GM18868 (cell line): ENCODE data around the gene PPP1R36.
"Not testable (repeated sequence)": the region's sequence is repeated elsewhere in the genome, so short reads cannot be mapped to it uniquely, and the experiment has no call there.

Experiments
- ATAC-seq: cut with Tn5 transposase; IDR thresholded peaks from one replicate; pipeline ENCODE4 v1.9.1; 2021; ENCODE audit warnings: mild to moderate bottlenecking, moderate library complexity; ENCODE audit not compliant: unreplicated experiment

PPP1R36 gene

DNA sequence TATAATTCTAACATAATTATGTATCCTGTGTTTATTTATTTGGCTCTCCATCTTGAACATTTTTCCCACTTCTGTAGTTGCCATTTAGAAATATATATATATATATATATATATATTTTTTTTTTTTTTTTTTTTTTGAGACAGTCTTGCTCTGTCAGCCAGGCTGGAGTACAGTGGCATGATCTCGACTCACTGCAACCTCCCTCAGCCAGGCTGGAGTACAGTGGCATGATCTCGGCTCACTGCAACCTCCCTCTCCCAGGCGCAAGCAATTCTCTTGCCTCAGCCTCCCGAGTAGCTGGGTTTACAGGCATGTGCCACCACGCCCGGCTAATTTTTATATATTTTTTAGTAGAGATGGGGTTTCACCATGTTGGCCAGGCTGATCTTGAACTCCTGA is 32.1 kb upstream of the PPP1R36 start:
- ATAC-seq, result not testable (repeated sequence)

DNA sequence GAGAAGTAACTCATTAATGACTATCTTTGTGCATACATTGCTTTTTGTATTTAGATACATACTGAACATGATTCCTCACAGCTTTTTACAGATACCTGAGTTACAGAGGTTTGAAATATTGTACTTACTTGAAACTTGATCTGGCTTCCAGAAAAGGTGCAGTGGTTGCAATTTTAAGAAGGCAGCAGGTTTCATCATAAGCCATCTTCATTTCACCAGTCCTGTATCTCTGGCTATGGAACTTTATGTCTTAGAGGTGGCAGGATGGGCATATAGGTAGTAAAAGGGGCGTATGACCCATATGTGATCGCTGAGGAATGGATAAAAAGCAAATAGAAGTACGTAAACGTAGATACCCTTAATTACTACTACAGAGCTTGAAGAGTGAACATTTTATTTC is 31.5 kb upstream of the PPP1R36 start:
- no peak for ATAC-seq

DNA sequence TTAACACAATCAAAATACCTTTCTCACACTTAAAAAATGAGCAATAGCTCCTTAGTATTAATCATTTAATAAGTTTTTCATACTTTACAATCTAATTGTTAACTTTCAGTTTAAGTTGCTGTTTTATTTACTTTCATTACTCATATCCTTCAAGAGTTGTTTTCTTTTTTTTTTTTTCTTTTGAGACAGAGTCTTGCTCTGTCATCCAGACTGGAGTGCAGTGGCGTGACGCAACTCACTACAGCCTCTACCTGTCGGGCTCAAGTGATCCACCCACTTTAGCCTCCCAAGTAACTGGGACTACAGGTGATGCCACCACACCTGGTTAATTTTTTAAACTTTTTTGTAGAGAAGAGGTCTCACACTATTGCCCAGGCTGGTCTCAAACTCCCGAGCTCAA is 29.1 kb upstream of the PPP1R36 start:
- no peak for ATAC-seq

DNA sequence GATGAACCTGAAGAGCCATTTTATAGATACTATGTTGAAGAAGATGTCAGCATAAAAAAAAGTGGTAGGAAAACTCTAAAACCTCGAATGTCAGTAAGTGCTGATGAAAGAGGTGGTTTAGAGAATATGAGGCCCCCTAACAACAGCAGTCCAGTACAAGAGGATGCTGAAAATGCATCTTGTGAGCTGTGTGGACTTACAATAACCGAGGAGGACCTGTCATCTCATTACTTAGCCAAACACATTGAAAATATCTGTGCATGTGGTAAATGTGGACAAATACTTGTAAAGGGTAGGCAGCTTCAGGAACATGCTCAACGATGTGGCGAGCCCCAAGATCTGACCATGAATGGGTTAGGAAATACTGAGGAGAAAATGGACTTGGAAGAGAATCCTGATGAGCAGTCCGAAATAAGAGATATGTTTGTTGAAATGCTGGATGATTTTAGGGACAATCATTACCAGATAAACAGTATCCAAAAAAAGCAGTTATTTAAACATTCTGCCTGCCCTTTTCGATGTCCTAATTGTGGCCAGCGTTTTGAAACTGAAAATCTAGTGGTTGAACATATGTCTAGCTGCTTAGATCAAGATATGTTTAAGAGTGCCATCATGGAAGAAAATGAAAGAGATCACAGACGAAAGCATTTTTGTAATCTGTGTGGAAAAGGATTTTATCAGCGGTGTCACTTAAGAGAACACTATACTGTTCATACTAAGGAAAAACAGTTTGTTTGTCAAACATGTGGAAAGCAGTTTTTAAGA is 27.0 kb upstream of the PPP1R36 start:
- no peak for ATAC-seq

DNA sequence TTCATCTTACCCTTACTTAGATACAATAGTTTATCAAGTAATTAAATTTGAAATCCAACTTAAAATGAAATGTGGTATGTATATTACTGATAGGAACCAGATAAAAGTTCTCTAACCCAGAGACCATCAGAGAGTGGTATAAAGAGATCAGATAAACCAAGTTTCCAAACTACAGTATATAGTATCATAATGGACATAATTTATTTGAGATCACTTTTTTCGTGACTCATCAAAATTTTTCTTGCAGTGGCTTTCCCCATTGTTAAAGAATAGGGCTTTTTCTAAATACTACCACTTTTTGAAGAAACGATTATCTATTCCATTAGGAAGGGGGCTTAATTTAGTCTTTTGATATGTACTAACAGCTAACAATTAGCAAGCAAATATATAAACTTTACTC is 24.4 kb upstream of the PPP1R36 start:
- ATAC-seq, result no peak

DNA sequence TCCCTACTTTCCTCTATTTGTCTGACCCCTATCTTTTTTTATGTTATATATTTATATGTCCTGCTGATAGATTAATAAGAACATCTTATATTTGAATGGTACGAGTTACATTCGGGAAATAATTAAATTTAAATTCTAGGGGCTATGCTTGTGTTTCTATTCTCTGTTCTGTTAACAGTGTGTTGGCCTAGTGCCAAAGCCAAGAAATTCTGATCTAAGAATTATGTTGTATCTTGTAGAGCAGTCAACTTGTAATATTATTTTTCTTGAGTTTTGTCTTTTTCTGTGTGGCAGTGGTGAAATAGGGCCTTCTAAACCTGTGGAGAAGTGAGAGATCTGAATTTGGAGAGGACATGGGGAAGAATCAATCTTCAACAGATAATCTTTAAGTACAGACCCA is 18.2 kb upstream of the PPP1R36 start:
- no peak for ATAC-seq

DNA sequence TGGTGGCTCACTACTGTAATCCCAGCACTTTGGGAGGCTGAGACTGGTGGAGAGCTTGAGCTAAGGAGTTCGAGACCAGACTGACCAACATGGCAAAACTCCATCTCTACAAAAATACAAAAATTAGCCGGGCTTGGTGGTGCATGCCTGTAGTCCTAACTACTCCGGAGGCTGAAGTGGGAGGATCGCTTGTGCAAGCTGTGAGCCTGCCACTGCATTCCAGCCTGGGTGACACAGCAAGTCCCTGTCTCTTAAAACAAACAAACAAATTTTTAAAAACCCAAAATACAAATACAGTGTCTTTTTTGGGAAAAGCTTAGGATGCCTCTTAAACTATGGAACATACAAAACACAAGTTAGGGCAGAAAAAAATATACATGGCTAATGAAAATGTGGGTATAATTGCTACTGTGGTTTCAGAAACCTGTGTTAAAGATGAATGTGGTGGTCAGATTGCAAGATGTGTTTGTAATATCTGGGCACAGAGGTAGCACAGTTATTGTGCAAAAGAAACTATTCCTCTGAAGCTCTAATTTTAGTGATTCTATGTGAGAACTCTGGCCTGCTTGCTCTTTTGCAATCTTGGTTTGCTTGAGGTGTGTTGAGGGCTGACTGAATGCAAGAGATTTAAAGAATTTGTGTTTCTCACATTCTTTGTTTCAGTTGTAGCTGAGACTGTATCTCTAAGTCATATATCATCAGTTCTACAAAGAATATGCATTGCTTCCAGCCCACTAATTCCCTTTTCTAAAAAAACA is 13.1 kb upstream of the PPP1R36 start:
- no peak for ATAC-seq

DNA sequence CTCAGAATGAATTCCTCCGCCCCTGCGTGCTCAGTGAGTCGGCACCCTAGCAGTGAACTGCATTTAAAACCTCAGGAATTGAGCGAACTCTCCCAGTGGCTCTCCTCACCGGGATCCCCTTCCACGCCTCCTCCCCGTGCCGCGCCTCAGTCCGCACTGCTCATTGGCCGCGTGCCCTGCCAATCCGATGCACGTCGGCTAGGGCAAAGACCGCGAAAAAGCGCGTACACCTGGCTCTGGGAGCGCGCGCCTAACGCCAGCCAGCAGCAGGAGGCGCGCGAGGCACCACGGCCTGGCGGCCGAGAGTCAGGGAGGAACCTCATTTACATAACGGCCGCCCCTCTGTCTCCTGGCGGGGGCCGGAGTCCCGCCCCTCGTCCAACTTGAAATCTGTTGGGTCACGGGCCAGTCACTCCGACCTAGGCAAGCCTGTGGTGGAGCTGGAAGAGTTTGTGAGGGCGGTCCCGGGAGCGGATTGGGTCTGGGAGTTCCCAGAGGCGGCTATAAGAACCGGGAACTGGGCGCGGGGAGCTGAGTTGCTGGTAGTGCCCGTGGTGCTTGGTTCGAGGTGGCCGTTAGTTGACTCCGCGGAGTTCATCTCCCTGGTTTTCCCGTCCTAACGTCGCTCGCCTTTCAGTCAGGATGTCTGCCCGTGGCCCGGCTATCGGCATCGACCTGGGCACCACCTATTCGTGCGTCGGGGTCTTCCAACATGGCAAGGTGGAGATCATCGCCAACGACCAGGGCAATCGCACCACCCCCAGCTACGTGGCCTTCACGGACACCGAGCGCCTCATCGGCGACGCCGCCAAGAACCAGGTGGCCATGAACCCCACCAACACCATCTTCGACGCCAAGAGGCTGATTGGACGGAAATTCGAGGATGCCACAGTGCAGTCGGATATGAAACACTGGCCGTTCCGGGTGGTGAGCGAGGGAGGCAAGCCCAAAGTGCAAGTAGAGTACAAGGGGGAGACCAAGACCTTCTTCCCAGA is 9.3 kb upstream of the PPP1R36 start, which contains the start of gene HSPA2:
TSS of gene HSPA2 (plus strand) at position 534 of the 995 bp plus-strand sequence. CDS start at position 643, 109 bp downstream.
- peak; percentile 96 for ATAC-seq

DNA sequence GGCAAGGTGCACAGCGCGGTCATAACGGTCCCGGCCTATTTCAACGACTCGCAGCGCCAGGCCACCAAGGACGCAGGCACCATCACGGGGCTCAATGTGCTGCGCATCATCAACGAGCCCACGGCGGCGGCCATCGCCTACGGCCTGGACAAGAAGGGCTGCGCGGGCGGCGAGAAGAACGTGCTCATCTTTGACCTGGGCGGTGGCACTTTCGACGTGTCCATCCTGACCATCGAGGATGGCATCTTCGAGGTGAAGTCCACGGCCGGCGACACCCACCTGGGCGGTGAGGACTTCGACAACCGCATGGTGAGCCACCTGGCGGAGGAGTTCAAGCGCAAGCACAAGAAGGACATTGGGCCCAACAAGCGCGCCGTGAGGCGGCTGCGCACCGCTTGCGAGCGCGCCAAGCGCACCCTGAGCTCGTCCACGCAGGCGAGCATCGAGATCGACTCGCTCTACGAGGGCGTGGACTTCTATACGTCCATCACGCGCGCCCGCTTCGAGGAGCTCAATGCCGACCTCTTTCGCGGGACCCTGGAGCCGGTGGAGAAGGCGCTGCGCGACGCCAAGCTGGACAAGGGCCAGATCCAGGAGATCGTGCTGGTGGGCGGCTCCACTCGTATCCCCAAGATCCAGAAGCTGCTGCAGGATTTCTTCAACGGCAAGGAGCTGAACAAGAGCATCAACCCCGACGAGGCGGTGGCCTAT is 8.3 kb upstream of the PPP1R36 start:
- ATAC-seq, result no peak

DNA sequence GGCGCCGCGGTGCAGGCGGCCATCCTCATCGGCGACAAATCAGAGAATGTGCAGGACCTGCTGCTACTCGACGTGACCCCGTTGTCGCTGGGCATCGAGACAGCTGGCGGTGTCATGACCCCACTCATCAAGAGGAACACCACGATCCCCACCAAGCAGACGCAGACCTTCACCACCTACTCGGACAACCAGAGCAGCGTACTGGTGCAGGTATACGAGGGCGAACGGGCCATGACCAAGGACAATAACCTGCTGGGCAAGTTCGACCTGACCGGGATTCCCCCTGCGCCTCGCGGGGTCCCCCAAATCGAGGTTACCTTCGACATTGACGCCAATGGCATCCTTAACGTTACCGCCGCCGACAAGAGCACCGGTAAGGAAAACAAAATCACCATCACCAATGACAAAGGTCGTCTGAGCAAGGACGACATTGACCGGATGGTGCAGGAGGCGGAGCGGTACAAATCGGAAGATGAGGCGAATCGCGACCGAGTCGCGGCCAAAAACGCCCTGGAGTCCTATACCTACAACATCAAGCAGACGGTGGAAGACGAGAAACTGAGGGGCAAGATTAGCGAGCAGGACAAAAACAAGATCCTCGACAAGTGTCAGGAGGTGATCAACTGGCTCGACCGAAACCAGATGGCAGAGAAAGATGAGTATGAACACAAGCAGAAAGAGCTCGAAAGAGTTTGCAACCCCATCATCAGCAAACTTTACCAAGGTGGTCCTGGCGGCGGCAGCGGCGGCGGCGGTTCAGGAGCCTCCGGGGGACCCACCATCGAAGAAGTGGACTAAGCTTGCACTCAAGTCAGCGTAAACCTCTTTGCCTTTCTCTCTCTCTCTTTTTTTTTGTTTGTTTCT is 7.6 kb upstream of the PPP1R36 start:
- ATAC-seq, result no peak

DNA sequence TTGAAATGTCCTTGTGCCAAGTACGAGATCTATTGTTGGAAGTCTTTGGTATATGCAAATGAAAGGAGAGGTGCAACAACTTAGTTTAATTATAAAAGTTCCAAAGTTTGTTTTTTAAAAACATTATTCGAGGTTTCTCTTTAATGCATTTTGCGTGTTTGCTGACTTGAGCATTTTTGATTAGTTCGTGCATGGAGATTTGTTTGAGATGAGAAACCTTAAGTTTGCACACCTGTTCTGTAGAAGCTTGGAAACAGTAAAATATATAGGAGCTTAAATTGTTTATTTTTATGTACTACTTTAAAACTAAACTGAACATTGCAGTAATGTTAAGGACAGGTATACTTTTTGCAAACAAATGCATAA is 6.9 kb upstream of the PPP1R36 start:
- ATAC-seq, result no peak

DNA sequence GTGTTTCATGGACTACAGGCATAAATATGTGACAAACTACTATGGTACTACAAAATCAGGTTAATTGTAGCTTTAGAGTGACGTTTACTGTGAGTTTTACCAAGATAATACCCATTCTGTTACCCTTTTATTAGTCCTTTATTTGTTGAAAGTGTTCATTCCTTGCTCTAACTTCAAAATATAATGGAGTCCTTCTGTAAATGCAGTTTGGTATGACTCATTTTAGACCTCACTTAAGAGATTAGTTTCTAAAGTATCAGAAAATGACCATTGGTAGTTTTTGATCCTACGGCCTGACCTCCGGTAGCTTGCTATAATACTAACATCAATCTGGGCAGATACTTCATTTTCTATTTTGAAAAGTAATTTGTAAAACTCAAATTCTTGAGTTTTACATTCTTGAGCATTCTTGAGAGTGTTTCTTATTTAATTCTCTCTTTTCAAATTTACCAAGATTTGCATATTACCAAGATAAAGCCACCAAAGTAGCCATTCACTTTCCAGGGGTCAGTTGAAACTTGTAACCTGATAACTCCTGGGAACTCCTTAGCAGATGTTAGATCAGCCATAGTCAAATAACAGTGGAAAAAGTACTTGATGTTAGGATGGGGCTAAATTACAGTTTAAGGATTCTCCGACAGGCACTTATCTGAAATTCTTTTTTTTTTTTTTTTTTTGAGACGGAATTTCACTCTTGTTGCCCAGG is 5.0 kb upstream of the PPP1R36 start:
- no peak for ATAC-seq

DNA sequence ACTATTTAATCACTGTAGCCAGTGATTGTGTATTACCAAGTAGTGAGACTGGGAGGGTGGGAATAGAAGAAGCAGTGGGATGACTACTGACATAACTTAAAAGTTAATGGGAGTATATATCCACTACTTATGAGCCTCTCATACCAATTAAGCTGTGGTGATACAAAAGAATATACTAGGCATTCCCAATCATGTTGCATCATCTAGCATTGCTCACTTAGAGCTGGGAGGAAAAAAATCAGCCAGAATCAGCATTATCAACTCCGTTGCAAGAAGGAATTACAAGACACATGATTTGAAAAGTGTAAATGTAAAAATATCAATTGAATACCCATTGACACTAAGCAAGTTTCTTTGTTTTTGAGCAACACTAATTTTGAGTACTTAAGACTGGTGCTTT is 745 bp upstream of the PPP1R36 start:
- ATAC-seq, result no peak

DNA sequence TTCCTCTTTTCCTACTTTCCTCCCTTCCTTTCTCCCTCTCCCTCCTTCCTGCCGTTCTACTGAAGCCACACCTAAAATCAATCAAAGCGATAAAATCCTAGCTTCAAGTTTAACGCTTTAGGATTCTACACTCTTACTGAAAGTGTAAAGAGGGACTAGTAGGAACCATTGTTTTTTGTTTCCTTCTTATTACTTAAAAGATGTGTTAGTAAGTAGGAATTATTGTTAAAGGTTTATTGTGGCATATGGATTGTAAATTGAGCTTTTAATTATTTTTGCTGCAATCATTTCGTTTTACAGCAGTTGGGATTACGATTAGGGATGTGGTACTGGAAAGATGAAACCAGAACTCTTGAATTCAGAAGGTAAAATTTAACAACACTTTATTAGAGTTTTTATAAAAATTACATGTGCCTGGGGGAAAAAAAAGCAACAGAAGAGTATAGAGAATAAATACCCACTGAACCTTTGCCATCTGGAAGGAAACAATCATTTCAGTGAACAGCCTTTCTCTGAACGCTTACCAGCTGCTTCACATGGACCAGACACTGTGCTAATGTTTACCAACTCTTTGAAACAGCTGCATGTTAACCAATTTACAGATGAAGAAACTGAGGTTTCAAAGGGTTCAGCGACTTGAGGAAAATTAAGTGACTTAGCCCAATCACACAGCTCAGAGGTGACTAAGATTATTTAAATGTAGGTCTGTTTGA is 1.0 kb downstream of the PPP1R36 start:
- ATAC-seq, result no peak

DNA sequence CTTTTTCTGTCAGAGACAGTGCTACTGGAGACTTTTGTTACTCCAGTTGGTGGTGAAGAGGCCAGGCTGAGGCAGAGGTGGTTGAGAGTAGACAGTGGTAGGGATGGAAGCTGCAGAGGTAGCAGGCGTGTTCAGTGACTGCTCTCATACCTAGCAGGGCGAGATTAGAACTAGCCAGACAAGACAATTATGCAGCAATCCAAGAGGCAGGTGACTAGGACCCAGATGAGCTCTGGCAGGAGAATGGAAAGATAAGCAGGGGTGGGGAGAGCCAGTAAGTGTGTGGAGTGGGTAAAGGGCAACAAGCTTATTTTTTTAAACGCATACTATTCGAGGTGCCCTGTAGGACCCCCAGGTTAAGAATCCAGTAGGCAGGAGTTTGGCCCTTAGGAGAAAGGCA is 4.8 kb downstream of the PPP1R36 start:
- ATAC-seq, result no peak

DNA sequence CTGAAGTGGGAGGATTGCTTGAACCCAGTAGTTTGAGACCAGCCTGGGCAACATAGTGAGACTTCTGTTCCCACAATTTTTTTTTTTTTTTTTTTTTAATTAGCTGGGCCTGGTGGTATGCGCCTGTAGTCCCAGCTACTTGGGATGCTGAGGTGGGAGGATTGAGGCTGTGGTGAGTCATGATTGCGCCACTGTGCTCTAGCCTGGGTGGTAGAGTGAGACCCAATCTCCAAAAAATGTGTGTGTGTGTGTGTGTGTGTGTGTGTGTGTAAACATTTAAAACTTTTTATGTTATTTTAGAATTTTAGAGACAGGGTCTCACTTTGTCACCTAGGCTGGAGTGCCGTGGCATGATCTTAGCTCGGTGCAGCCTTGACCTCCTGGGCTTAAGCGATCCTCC is 6.8 kb downstream of the PPP1R36 start:
- no peak for ATAC-seq

DNA sequence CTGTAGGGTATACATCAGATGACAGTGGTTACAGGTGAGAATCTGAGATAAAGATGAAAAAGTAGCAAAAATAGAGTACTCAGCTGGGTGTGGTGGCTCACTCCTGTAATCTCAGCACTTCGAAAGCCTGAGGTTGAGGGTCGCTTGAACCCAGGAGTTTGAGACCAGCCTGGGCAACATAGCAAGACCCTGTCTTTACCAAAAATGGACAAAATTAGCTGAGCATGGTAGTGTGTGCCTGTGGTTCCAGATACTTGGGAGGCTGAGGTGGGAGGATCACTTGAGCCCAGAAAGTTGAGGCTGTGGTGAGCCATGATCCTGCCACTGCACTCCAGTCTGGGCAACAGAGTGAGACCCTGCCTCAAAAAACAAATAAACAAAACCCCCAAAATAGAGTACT is 8.5 kb downstream of the PPP1R36 start:
- not testable (repeated sequence) for ATAC-seq

DNA sequence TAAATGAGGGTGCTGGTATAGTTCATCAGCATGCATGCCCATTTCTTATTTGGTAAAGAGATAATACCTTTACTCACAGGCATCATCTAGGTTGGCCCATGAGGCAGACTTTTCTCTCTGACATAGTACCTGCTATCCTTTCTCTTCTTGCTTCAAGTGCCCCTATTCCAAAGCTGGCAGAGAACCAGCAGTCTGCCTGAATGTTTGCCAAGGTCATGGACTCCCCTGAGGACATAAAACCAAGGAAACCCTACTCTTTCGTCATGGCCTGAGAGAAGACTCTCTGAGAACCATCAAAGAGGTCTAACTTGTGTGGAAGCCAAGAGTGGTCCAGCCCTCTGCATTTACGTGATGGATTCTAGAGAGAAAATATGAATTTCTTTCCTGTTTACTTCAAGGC is 11.9 kb downstream of the PPP1R36 start:
- no peak for ATAC-seq
